Erythroblast (primary cell): ENCODE data around the gene CROCC2.

Experiments
- GATA1 ChIP-seq: IDR thresholded peaks from 2 replicates; pipeline ENCODE4 v1.6.1; 2011; ENCODE audit warnings: low read depth, mild to moderate bottlenecking, control low read depth, low read length, moderate library complexity
- POLR2A ChIP-seq: IDR thresholded peaks from 2 replicates; pipeline ENCODE4 v1.6.1; 2011; ENCODE audit warnings: mild to moderate bottlenecking, low read length

DNA sequence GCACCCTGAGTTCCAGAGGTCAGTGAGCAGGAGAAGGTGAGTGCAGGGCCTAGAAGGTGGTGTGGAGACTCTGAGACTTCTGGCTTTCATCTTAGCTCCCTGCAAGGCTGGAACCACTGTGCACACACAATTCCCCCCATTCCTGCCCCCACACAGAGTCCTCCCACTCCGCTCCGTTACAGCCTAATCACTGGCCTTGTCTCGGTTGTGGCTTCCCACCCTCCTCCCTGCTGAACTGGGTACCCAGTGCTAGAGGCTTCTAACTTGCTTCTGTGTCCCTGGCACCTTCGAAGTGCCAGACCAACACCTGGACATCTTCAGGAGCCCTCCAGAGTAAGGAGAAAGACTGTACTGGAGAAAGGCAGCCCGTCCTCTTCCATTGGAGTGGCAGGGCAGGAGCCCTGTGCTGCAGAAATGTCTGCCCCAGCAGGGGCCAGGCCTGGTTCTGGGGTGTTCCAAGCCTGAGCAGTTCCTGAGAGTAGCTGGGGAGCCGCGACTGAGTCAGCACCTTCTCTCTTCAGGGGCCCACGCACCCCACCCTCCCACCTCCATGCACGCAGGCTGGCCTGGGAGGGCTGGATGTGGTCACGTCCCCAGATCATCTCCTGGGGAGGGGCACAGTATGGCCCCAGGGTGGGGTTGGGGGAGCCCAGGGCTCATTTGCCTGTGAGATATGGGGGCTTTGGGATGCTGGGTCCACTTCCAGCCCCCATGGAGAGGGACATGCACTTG is 23.4 kb downstream of the CROCC2 start:
- TF ChIP-seq POLR2A (no peak), GATA1 (no peak)
